Measurements from ENCODE around the gene COL4A2. TPM values are rescaled to one million over a fixed set of nuclear protein-coding genes. Genes with fewer than 3 reads are reported as not detected.
A peak's percentile ranks its signal among the peaks of the same experiment; 100 is the strongest.

COL4A2 gene
- total and polyA plus RNA-seq, 11 donors = 92.4 to 377 (median 166) TPM

DNA sequence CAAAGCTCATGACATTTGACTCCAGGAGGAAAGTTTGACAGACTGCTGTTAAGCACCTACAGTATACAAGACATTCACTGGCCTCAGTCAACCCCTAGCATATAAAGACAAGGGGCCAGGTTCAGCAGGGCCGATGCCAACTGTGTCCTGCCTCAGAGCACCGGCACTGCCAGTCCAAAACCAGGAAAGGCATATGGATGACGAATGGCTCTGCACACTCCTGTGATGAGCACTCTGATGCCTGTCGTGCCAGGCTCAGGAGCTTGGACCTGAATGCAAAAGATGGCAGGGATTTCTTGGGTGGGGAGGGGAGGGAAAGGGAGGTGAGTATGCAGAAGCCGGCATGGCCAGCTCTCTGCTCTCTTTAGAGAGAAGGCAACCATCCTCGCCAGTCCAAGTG is 39.0 kb upstream of the COL4A2 start:
- WGBS, 4 donors = 55 to 66% (median 57%) methylated on average over 6 of the region's 6 CpGs
- Histone ChIP-seq H3K27me3 (no peaks in the 10 kb centered on the region), H3K4me1 (peaks cover 12 to 91% (median 76%) of the 10 kb centered on the region in 12 donors), H3K27ac (peak overlapping the region in 2 of 12 donors; percentile 12 to 18), H3K36me3 (peaks cover 0 to 9% (median 0%) of the 10 kb centered on the region in 9 donors), H3K4me3 (no peak overlapping the region), H3K9me3 (no peaks in the 10 kb centered on the region)
- intact Hi-C loops (cut with DNase I) = loop anchor here in 4 of 10 donors (5.0 kb wide), 1 partner anchor 34 kb away; no protein-coding TSS in a partner anchor
- ATAC-seq (no peak), DNase-seq (peak in 1 of 5 donors; percentile 6)
- TF ChIP-seq, protein P1, sequence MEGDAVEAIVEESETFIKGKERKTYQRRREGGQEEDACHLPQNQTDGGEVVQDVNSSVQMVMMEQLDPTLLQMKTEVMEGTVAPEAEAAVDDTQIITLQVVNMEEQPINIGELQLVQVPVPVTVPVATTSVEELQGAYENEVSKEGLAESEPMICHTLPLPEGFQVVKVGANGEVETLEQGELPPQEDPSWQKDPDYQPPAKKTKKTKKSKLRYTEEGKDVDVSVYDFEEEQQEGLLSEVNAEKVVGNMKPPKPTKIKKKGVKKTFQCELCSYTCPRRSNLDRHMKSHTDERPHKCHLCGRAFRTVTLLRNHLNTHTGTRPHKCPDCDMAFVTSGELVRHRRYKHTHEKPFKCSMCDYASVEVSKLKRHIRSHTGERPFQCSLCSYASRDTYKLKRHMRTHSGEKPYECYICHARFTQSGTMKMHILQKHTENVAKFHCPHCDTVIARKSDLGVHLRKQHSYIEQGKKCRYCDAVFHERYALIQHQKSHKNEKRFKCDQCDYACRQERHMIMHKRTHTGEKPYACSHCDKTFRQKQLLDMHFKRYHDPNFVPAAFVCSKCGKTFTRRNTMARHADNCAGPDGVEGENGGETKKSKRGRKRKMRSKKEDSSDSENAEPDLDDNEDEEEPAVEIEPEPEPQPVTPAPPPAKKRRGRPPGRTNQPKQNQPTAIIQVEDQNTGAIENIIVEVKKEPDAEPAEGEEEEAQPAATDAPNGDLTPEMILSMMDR (IDR thresholded peaks at IDR 0.05) = no peak
- TF ChIP-seq POLR2A (IDR thresholded peaks at IDR 0.05) = no peak

DNA sequence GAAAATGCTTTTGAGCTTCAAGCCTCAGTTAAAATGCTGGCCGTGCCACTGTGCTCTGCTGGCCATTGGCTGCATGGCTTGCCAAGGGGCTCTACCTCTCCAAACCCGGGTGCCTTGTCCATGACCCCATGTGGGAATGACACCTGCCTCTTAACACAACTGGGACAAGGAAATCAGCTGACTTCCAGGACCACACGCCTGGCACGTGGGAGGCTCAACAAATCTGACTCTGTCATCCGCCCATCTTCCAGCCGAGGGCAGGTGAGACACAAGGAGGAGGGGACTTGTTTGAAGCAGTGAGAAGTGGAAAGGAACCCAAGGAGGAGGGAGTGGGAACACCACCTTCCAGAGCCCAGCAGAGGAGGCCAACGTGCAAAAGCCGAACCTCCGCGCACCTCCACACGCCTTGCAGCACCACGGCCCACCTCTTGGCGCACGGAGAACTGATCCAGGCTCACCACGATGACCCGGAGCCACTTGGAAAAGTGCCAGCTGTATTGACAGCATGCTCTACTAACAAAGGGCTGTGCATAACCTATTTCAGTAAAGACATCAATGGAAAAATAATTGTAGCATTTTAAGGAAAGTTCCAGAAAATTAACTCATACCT is 38.4 kb upstream of the COL4A2 start:
- ATAC-seq (no peak), DNase-seq (peak in 2 of 5 donors; percentile 7 to 17)
- 65 to 74% (median 72%) methylated on average over 15 to 16 of the region's 16 CpGs for WGBS, 4 donors
- intact Hi-C loops (cut with DNase I) = loop anchor here in 4 of 10 donors (5.0 kb wide), 1 partner anchor 34 kb away; no protein-coding TSS in a partner anchor
- TF ChIP-seq POLR2A (IDR thresholded peaks at IDR 0.05) = no peak
- TF ChIP-seq, protein P1 (IDR thresholded peaks at IDR 0.05) = no peak
- peaks cover 0 to 10% (median 0%) of the 10 kb centered on the region in 9 donors for H3K36me3 ChIP-seq
- H3K4me1 ChIP-seq = peaks cover 12 to 91% (median 70%) of the 10 kb centered on the region in 12 donors
- peak overlapping the region in 2 of 12 donors; percentile 12 to 18 for H3K27ac ChIP-seq
- no peak overlapping the region for H3K4me3 ChIP-seq
- H3K27me3 ChIP-seq = no peaks in the 10 kb centered on the region
- H3K9me3 ChIP-seq = no peaks in the 10 kb centered on the region

DNA sequence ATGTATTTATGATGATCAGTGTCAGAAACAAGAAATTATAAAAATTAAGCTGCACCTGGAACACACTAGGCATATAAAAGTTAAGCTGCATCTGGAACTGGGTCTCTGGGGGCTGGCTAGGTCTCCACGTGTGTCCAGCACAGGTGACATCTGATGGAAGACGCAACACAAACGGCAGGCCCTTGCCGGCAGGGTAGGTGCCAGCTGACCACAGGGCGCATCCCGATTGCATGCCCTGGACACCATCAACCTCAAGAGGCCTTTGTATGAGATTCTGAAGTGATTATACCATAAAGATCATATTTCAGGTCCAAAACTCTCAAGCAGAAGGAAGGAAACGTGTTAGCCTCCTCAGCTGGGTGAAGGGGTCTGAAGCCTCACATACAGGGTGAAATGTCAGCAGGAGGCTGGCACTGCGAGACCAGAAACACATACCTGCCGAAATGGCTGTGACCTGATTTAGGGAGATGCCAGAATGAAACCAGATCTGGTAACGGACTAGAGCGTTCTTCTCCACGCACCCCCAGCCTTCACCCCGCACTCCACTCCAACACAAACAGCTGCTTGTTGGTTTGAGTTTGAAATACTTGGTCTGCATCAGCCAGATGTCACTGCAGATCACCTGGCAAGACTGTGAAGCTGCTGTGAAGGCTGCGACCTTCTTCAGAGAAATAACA is 37.4 kb upstream of the COL4A2 start:
- TF ChIP-seq POLR2A (IDR thresholded peaks at IDR 0.05) = no peak
- TF ChIP-seq, protein P1 (IDR thresholded peaks at IDR 0.05) = no peak
- H3K9me3 ChIP-seq = no peaks in the 10 kb centered on the region
- H3K4me1 ChIP-seq = peaks cover 12 to 90% (median 69%) of the 10 kb centered on the region in 12 donors
- H3K4me3 ChIP-seq = no peak overlapping the region
- intact Hi-C loops (cut with DNase I) = loop anchor here in 5 of 10 donors (5.0 kb wide), 3 partner anchors 32 to 38 kb away; partner anchors contain the start of genes COL4A1 (in 1 of the 5) and COL4A2 (in 1 of the 5)
- peak in 1 of 5 donors; percentile 9 for DNase-seq
- no peaks in the 10 kb centered on the region for H3K27me3 ChIP-seq
- no peak for ATAC-seq
- H3K36me3 ChIP-seq = peaks cover 0 to 10% (median 0%) of the 10 kb centered on the region in 9 donors
- peak overlapping the region in 3 of 12 donors; percentile 4 to 36 (median 9) for H3K27ac ChIP-seq
- 74 to 82% (median 77%) methylated on average over 14 of the region's 14 CpGs for WGBS, 4 donors

- intact Hi-C loops (cut with DNase I) = loop anchor here in 2 of 10 donors (5.0 kb wide), 2 partner anchors 33 to 37 kb away; partner anchors contain the start of genes COL4A1 (in 1 of the 2) and COL4A2 (in 1 of the 2)
- peaks cover 0 to 10% (median 0%) of the 10 kb centered on the region in 9 donors for H3K36me3 ChIP-seq
- DNase-seq (peak in 1 of 5 donors; percentile 2), ATAC-seq (no peak)
- H3K4me1 ChIP-seq = peaks cover 12 to 90% (median 69%) of the 10 kb centered on the region in 12 donors
- no peaks in the 10 kb centered on the region for H3K27me3 ChIP-seq
- no peaks in the 10 kb centered on the region for H3K9me3 ChIP-seq
- H3K4me3 ChIP-seq = no peak overlapping the region
- TF ChIP-seq POLR2A (IDR thresholded peaks at IDR 0.05) = no peak
- TF ChIP-seq, protein P1 (IDR thresholded peaks at IDR 0.05) = no peak
- H3K27ac ChIP-seq = peak overlapping the region in 5 of 12 donors; percentile 4 to 52 (median 36)
- WGBS, 4 donors = 80 to 89% (median 85%) methylated on average over 7 of the region's 7 CpGs
Observed at GRCh38 chr13:110270507-110270906, 36.6 kb upstream of the COL4A2 start.
